Activated CD8-positive, alpha-beta T cell treated with anti-CD3 and anti-CD28 coated beads for 36 hours (primary cell): ENCODE results near the gene DNAJB8. TPM values are rescaled to one million over a fixed set of nuclear protein-coding genes. Genes with fewer than 3 reads are reported as not detected.

ENCODE experiments used
- ATAC-seq: fragments of 200-7000 bp; cut with Tn5 transposase; one replicate; pipeline ENCODE4 v1.10.0; 2021; ENCODE audit warnings: mild to moderate bottlenecking, moderate library complexity
- CTCF ChIA-PET: fragments of 350-600 bp; sonication (Branson Sonifier 250); formaldehyde crosslinking; loops from one replicate; lab custom pipeline; 2021; ENCODE audit warnings: antibody characterized with exemption; lab: Charles Lee
- POLR2A ChIA-PET: fragments of 350-600 bp; sonication (Branson Sonifier 250); formaldehyde crosslinking; loops from one replicate; lab custom pipeline; 2021; ENCODE audit warnings: antibody characterized with exemption; lab: Charles Lee
- DNase-seq: peaks from one replicate; pipeline ENCODE4 v3.0.0-alpha.2; 2020
- H3K27ac Mint-ChIP-seq: one replicate; pipeline ENCODE4 v1.8.0; 2021; ENCODE audit warnings: mild to moderate bottlenecking, mixed read lengths
- H3K27me3 Mint-ChIP-seq: one replicate; pipeline ENCODE4 v1.8.0; 2021; ENCODE audit warnings: mixed read lengths
- H3K36me3 Mint-ChIP-seq: one replicate; pipeline ENCODE4 v1.8.0; 2021; ENCODE audit warnings: low read depth, mixed read lengths
- H3K4me1 Mint-ChIP-seq: one replicate; pipeline ENCODE4 v1.8.0; 2021; ENCODE audit warnings: low read depth, mixed read lengths
- H3K4me3 Mint-ChIP-seq: one replicate; pipeline ENCODE4 v1.8.0; 2021; ENCODE audit warnings: mild to moderate bottlenecking, moderate library complexity, mixed read lengths
- H3K9me3 Mint-ChIP-seq: one replicate; pipeline ENCODE4 v1.8.0; 2021; ENCODE audit warnings: mixed read lengths
- intact Hi-C: fragments of 100-400 bp; cut with micrococcal nuclease; formaldehyde crosslinking; loops from one replicate; pipeline ENCODE4 v1.10.0; 2022
- total RNA-seq, 2 experiments: library from RNA; stranded (reverse); gene quantifications; one replicate each; pipeline ENCODE4 v1.2.3, GENCODE V29; 2021
- TF ChIP-seq, protein P1 (sequence below): fragments of 200-600 bp; IDR thresholded peaks from one replicate; pipeline ENCODE4 v1.8.0; 2022; ENCODE audit warnings: antibody characterized with exemption, mild to moderate bottlenecking

Gene DNAJB8
- total RNA-seq, 2 experiments from 2014 or later: not detected

DNA sequence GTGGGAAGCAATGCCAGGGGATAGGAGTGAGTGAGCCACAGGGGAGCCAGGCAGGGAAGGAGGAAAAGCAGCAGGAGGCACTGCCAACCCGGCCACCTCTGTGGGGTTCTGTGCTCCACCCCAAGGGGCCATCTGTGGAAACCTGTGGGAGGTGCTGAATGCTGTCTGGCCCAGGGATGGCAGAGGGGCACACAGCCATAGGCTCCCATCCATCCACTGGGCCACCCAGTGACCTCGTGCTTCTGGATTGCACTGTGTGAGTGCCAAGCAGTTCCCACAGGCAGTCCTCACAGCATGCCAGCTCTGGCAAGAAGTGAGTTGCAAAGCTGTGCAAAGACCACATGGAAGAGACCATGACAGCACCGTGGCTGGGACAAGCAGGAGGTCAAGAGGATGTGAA, 27.5 kb downstream of the DNAJB8 start:
- DNase-seq (no peak), ATAC-seq (no peak)
- CTCF ChIA-PET: interaction anchor here (0.8 to 1.9 kb wide), 5 partner anchors 12 to 58 kb away, joined by 3 to 4 read pairs (median 4); no protein-coding TSS in a partner anchor
- Mint-ChIP-seq H3K27ac (no peak overlapping the region), H3K9me3 (no peaks in the 10 kb centered on the region), H3K27me3 (peaks cover 14% of the 10 kb centered on the region), H3K4me1 (no peaks in the 10 kb centered on the region), H3K4me3 (no peak overlapping the region), H3K36me3 (no peaks in the 10 kb centered on the region)
- POLR2A ChIA-PET: no interaction called here
- intact Hi-C loops: no loop called here
- TF ChIP-seq, protein P1, sequence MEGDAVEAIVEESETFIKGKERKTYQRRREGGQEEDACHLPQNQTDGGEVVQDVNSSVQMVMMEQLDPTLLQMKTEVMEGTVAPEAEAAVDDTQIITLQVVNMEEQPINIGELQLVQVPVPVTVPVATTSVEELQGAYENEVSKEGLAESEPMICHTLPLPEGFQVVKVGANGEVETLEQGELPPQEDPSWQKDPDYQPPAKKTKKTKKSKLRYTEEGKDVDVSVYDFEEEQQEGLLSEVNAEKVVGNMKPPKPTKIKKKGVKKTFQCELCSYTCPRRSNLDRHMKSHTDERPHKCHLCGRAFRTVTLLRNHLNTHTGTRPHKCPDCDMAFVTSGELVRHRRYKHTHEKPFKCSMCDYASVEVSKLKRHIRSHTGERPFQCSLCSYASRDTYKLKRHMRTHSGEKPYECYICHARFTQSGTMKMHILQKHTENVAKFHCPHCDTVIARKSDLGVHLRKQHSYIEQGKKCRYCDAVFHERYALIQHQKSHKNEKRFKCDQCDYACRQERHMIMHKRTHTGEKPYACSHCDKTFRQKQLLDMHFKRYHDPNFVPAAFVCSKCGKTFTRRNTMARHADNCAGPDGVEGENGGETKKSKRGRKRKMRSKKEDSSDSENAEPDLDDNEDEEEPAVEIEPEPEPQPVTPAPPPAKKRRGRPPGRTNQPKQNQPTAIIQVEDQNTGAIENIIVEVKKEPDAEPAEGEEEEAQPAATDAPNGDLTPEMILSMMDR: no peak

- Mint-ChIP-seq H3K4me1 (no peaks in the 10 kb centered on the region), H3K36me3 (no peaks in the 10 kb centered on the region), H3K9me3 (no peaks in the 10 kb centered on the region), H3K27me3 (peaks cover 19% of the 10 kb centered on the region), H3K27ac (no peak overlapping the region), H3K4me3 (no peak overlapping the region)
- TF ChIP-seq, protein P1: peak; percentile 29
- ChIA-PET CTCF (interaction anchor here (0.8 to 1.9 kb wide), 7 partner anchors 12 to 68 kb away, joined by 3 to 4 read pairs (median 4); no protein-coding TSS in a partner anchor), POLR2A (no interaction called here)
- no peak for DNase-seq
- intact Hi-C loops: no loop called here
- ATAC-seq: peak; percentile 27
These were observed 28.1 kb downstream of the DNAJB8 start for GRCh38 chr3:128438488-128439072.

- DNase-seq (no peak), ATAC-seq (no peak)
- Mint-ChIP-seq H3K4me1 (peaks cover 6% of the 10 kb centered on the region), H3K27ac (no peak overlapping the region), H3K36me3 (no peaks in the 10 kb centered on the region), H3K9me3 (no peaks in the 10 kb centered on the region), H3K27me3 (peaks cover 32% of the 10 kb centered on the region), H3K4me3 (no peak overlapping the region)
- POLR2A ChIA-PET: no interaction called here
- TF ChIP-seq, protein P1: no peak
- CTCF ChIA-PET: interaction anchor here (2.3 kb wide), 1 partner anchor 10 kb away, joined by 7 read pairs; no protein-coding TSS in a partner anchor
- intact Hi-C loops: no loop called here
These were observed 30.5 kb downstream of the DNAJB8 start for GRCh38 chr3:128436214-128436613.

GRCh38 chr3:128435561-128435960, 31.1 kb downstream of the DNAJB8 start:
- Mint-ChIP-seq H3K4me3 (no peak overlapping the region), H3K27ac (no peak overlapping the region), H3K9me3 (no peaks in the 10 kb centered on the region), H3K36me3 (no peaks in the 10 kb centered on the region), H3K27me3 (peaks cover 37% of the 10 kb centered on the region), H3K4me1 (peaks cover 6% of the 10 kb centered on the region)
- ATAC-seq (no peak), DNase-seq (no peak)
- ChIA-PET POLR2A (interaction anchor here (1.1 kb wide), 1 partner anchor 47 kb away, joined by 3 read pairs; no protein-coding TSS in a partner anchor), CTCF (interaction anchor here (2.3 kb wide), 1 partner anchor 10 kb away, joined by 7 read pairs; no protein-coding TSS in a partner anchor)
- TF ChIP-seq, protein P1: no peak
- intact Hi-C loops: no loop called here

- no peaks in the 10 kb centered on the region for H3K36me3 Mint-ChIP-seq
- peaks cover 41% of the 10 kb centered on the region for H3K27me3 Mint-ChIP-seq
- no peaks in the 10 kb centered on the region for H3K9me3 Mint-ChIP-seq
- TF ChIP-seq, protein P1: no peak
- intact Hi-C loops: no loop called here
- H3K27ac Mint-ChIP-seq: no peak overlapping the region
- no peak overlapping the region for H3K4me3 Mint-ChIP-seq
- DNase-seq: no peak
- ChIA-PET POLR2A (interaction anchor here (1.1 kb wide), 1 partner anchor 48 kb away, joined by 3 read pairs; no protein-coding TSS in a partner anchor), CTCF (interaction anchor here (0.6 to 2.3 kb wide), 3 partner anchors 9 to 150 kb away, joined by 3 to 7 read pairs (median 3); no protein-coding TSS in a partner anchor)
- H3K4me1 Mint-ChIP-seq: peaks cover 6% of the 10 kb centered on the region
- no peak for ATAC-seq
These were observed 31.6 kb downstream of the DNAJB8 start for GRCh38 chr3:128435058-128435457.
